GM13977 (cell line): ENCODE measurements around the gene CLEC4A.
"Not testable (repeated sequence)": the region's sequence is repeated elsewhere in the genome, so short reads cannot be mapped to it uniquely, and the experiment has no call there.

Experiments used
- DNase-seq: peaks from one replicate; pipeline ENCODE4 v3.0.0; 2012; ENCODE audit warnings: low spot score
- CTCF ChIP-seq: IDR thresholded peaks from 2 replicates; pipeline ENCODE4 v1.5.1; 2012; ENCODE audit warnings: mild to moderate bottlenecking, control low read depth; ENCODE audit not compliant: insufficient read depth; ENCODE audit errors: extremely low read depth, missing control alignments
- in situ Hi-C: fragments of 300-500 bp; cut with MboI; formaldehyde crosslinking; loops from one replicate; pipeline ENCODE4 v1.12.0; 2022; ENCODE audit warnings: low sequenced_read_pairs, low pct_unique_long_range_greater_than_20kb, mixed read lengths, inconsistent platforms; ENCODE audit not compliant: unreplicated experiment

Gene CLEC4A

GRCh38 chr12:8080120-8080519 lies 43.3 kb upstream of the CLEC4A start:
- in situ Hi-C loops, result no loop called here
- DNase-seq, result no peak
- no peak for TF ChIP-seq CTCF

DNA sequence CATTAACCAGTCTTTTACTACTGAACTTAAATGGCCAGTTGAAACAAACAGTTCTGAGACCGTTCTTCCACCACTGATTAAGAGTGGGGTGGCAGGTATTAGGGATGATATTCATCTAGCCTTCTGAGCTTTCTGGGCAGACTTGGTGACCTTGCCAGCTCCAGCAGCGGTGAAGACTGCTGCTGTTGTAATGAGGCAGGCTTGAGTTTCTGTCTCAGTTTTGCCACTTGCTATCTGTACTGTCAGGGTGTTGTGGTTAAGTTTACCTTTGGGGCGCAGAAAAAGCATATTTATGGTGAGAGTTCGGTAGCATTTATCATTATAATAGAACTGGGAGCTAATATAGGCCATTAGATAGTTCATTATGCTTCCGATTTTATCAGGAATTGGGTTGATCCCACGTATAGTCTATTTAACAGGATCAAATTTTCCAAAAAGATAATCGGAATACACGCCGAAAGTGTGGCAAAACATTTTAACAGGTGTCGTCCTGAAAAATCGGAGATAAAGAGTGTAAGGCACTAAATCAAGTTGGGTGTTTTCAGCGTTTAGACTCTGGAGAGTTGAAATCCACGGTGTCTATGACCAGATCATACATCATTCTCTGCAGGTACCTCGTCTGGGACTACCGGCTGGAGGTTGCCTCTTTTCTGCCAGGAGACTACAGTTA lies 42.0 kb upstream of the CLEC4A start:
- no peak for DNase-seq
- TF ChIP-seq CTCF, result no peak
- in situ Hi-C loops, result no loop called here

GRCh38 chr12:8082808-8083100 lies 40.7 kb upstream of the CLEC4A start:
- in situ Hi-C loops, result no loop called here
- DNase-seq, result no peak
- no peak for TF ChIP-seq CTCF

DNA sequence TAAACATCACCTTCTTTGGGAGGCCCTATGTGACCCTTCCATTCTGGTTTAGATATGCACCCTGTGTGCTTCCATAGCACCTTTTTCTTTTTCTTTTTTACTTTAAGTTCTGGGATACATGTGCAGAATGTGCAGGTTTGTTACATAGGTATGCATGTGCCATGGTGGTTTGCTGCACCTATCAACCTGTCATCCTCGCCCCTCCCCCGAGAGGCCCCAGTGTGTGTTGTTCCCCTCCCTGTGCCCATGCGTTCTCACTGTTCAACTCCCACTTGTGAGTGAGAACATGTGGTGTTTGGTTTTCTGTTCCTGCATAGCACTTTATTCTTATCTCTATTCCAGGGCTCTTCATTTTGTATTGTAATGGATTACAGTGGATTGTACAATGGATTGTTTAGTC lies 39.1 kb upstream of the CLEC4A start:
- DNase-seq, in situ Hi-C loops: not testable (repeated sequence)

DNA sequence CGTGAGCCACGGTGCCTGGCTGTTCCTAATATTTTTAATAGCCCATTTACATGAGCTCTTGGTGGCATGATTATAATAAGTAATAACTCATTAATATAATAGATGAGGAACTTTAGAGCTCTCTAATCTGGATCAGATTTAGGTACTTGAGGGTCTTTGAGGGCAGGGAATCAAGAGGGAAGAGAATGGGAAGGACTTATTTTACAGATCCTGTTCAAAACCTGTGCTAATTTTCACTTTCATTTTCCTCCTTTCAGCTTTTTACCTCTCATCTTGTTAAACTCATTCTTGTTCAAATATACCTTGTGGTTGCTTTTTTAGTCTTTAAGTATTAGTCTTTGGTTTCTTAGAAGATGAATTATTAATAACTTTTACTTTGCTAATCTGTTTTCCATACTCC lies 35.8 kb upstream of the CLEC4A start:
- in situ Hi-C loops, result no loop called here
- no peak for DNase-seq
- TF ChIP-seq CTCF, result no peak

GRCh38 chr12:8088574-8088973 lies 34.8 kb upstream of the CLEC4A start:
- peak; percentile 46 for DNase-seq
- no peak for TF ChIP-seq CTCF

GRCh38 chr12:8089277-8089676 lies 34.1 kb upstream of the CLEC4A start:
- in situ Hi-C loops, DNase-seq: not testable (repeated sequence)

More at GRCh38 chr12:8088574-8088973, 34.8 kb upstream of the CLEC4A start:
- in situ Hi-C loops, result no loop called here

GRCh38 chr12:8089716-8090115 lies 33.7 kb upstream of the CLEC4A start:
- in situ Hi-C loops, result no loop called here
- no peak for TF ChIP-seq CTCF
- no peak for DNase-seq
